Activated naive CD4-positive, alpha-beta T cell treated with anti-CD3 and anti-CD28 coated beads, Interleukin-2, amount 50 U/mL, for 16 hours (primary cell): ENCODE data around the gene ANAPC16.
"Not testable (repeated sequence)": the region's sequence is repeated elsewhere in the genome, so short reads cannot be mapped to it uniquely, and the experiment has no call there.

Experiments
- DNase-seq: peaks from one replicate; pipeline ENCODE4 v3.0.0-alpha.2; 2020

Gene ANAPC16

DNA sequence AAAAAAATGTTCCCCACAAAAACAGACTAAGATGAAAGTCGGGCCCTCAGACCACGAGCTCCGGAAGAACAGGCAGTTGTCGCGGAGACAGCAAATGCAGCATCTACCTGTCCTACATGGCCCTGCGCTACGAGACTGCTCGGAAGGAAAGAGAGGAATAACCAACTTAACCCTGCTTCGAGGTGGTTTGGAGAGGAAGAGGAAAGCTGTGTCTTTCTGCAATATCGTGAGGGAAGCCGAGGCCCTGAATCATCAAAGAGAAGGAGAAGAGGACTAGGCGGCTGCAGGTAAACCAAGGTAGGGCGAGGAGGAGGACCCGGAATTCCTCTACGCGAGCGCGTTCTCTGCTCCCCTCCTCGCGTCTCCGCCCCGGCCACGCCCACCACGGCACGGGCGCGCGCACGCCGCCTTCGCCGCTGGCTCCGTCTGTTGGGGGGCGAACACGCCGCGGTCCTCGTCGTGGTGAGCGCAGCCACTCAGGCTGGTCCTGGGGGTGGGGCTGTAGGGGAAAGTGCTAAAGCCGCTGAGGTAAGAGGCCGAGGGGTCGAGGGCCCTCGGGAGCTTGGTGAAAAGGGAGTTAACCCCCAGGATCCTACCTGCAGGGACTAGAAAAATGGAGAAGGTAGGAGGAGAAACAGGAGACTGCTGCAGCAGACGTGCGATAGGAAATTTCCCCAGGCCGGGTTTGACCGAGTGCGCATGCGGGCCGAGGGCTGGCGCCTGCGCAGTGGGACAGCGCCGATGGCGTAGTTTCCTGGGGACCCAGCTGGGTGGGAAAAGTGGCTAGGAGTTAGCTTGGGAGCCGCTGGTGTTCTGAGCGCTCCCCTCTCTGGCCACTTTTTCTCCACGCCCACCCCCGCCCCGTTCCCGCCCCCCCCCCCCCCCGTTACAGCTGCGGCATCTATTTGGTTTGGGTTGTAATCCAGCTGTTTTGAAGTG is at the start of gene ANAPC16, which contains the start of gene ASCC1:
Gene ANAPC16, plus strand, starts transcription at position 402 of the 939 bp plus-strand sequence. CDS start 7,903 bp downstream, outside the sequence.
Gene ASCC1, minus strand, starts transcription at position 666 of the 939 bp plus-strand sequence. CDS start 2,978 bp downstream, outside the sequence.
- DNase-seq: peak; percentile 97

DNA sequence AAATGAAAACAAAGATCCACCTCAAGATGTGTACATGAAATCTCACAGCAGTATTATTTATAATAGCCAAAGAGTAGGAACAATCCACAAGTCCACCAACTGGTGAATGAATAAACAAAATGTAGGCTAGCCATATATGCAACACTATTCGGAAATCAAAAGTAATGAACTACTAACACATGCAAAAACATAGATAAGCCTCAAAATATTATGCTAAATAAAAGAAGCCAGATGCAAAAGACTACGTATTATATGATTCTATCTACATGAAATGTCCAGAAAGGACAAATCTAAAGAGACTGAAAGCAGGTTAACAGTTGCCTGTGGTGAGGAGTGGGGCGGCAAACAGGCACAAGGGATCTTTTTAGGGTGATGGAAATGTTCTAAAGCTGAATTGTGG is 48.7 kb upstream of the ANAPC16 start:
- DNase-seq: no peak

DNA sequence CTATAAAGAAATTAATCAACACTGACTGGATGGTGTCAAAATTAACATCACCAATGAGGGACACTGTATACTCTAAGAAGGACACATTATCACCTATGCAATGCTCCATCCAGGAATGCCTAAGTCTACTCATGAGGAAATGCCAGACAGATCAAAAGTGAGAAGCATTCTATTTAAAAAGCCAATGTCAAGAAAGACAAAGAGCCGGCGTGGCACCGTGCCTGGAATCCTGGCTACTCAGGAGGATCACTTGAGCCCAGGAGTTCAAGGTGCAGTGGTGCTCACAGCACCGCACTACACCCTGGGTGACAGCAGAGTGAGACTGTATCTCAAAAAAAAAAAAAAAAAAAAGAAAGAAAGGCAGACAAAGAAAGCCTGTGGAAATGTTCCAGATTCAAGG is 45.5 kb upstream of the ANAPC16 start:
- no peak for DNase-seq

DNA sequence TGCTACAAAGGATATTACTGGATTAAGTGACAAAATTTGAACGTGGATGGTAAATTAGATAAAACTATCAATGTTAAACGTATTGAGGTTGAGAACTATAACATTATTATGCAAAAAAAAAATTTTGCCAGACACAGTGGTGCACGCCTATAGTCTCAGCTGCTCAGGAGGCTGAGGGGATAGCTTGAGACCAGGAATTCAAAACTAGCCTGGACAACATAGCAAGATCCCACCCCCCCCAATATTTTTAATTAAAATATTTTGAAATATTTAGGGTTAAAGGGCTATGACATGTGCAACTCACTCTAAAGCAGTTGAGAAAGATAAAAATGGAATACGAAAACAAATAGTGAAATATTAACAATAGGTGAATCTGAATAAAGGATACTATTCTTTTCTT is 45.1 kb upstream of the ANAPC16 start:
- no peak for DNase-seq

DNA sequence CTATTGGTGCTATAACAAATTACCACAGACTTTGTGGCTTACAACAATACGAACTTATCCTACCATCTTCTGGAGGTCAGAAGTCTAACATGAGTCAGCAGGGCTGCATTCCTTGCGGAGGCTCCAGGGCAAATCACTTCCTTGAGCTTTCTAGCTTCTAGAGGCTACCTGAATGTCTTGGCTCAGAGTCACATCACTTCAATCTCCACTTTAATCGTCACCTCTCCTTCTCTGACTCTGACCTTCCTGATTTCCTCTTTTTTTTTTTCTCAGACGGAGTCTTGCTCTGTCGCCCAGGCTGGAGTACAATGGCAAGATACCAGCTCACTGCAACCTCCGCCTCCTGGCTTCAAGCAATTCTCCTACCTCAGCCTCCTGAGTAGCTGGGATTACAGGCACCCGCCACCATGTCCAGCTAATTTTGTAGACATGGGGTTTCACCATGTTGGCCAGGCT is 44.6 kb upstream of the ANAPC16 start:
- DNase-seq: no peak

DNA sequence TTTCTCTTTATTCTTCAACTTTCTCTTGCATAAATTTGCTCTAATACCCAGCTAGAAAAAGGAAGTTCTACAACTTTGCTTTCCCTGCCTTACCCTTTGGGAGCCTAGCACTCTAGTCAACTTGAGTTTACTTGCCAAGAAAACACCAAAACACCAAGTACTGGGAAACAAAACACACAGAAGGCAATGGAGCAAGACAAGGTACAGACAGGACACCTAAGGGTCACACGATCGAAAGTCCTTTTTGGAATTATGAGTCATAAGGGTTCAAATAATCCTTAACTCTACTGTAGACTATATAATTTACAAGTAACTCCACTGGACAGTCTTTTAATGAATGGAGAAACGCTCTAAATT is 42.6 kb upstream of the ANAPC16 start:
- DNase-seq: no peak

DNA sequence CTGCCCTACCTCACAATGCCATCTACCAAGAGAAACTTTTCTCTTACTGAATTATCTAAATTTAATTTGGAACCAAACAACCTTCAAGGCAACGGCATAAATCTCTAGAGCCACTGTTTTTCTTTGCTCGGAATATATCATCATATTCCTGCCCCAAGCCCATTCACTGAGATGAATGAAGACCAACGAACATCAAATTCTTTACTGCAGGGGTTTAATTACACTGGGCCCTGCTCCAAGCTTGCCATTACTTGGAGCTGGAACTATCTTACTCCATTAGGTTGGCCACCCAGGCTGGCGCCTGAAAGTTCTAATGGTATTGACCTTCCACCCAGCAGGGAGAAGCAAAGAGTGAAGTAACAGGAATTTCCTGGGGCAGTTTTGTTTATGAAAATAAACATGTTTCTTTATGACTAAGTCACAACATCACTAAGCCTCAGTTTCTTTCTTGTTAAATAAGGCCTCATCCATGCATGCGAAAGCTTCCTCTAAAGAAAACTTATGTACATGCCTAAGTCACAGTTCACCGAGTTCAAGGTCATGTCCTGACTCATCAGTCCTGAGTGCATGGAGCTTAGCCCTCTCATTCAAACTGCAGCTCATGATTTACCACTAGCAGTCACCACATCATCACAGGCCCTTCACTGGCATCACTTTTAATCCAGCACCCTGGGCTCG is 42.1 kb upstream of the ANAPC16 start:
- no peak for DNase-seq

DNA sequence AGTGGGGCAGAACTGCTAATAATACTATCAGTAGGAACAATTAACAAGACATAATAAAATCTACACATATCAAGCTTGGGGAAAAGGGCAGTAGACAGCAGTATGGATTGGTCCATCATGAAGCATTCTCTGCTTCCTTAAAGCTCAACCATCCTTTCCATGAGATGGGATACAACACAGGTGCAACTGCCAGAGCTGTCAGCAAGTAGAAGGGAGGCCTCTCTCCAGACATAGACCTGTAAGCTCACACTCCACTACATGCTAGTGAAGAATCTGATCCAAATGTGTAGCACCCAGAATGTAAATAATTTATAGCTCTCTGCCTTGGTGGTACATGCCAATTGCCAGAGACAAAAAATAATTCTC is 41.5 kb upstream of the ANAPC16 start:
- DNase-seq: no peak

DNA sequence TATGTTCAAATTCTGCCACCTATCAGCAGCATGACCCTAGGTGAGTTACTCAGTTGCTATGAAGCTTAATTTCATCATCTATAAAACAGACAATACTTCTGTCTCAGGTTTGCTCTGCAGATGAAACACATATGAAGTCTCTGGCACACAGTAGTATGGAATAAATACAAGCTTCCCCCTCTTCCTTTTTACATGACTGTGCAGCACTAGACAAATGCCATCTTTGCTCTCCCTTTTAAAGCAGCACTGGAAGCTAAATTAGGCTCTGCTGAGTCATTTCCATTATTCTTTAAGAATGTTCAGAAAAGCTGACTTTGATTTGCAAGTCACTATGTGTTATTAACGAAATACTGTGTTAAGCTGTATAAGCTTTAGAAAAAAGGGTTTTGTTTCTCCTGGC is 40.7 kb upstream of the ANAPC16 start:
- no peak for DNase-seq

DNA sequence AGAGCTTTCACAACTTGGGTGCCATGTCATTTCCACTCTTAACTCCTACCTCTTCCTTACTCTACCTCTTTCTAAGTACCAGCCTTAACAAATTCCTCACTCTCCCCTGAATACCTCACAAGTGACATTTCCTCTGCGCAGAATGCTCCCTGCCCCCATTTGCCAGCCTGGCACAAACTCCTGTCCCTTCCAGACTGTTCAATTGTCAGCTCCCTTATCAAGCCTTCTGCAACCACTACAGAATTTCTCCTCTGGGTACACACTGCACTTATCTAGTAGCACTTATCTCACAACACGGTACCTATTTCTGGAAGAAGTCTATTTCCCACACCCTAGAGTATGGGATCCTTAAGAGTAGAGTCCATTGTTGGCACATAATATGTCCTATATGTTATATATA is 39.1 kb upstream of the ANAPC16 start:
- DNase-seq: no peak

DNA sequence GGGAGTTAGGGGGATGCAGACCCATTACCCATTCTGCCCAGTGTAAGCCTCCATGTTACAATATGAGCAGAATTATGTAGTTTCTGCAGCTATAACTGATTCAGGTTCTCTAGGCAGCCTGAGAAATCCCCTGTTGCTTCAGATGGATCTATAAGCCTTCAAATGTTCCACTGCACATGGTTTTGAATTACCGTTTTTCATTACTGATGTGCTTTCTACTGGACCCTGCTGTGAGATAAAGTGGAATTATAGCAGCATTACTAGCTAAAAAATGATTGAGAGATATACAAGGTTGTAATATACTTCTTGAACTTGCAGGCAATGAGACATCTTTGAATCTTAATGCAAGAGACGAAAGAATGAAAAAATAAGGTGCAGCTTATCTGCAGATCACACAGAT is 38.4 kb upstream of the ANAPC16 start:
- no peak for DNase-seq

DNA sequence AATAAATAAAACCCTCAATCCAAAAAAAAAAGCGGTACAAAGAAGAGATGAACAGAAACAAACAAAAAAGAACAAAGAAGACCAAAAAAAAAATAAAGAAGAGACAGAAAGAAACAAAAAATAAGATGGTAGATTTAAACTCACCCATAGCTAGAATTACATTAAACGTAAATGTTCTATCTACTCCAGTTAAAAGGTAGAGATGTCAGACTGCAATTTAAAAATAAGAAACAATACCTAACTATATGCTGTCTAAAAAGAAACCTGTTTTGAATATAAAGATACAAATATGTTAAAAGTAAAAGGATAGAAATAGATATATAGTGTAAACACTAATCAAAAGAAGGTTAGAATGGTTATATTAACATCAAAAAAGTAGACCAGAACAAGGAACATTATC is 31.7 kb upstream of the ANAPC16 start:
- DNase-seq: no peak

DNA sequence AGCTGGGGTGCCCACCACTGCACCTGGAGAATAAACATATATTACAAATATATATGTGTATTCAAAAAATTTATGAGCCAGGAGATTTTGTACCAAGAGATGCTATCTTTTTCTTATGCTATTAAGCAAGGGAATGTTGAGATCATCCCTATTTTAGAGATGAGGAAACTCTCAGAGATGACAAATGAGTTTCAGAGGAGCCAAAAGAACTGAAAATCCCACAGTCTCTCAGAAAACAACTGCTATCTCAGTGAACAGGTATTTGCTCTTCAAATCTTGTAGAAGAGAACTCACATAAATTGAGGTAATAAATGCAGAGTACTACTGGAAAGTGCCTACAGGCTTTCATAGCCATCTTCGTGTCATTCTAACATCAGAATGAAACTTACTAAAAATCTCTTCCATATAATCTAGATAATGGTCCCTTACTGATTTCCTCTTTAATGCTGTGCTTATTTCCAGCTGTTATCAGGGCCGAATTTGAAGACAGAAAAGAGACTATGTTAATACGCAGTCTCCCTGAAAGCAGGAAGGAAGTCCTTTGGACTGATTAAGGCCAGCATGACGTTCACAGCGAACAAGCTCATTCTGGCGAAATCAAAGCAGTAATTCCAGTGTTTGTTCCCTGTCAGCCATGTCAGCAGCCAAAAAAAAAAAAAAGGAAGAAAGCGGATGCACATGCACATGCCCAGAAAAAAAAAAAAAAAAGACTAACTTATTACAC is 29.4 kb upstream of the ANAPC16 start:
- no peak for DNase-seq

DNA sequence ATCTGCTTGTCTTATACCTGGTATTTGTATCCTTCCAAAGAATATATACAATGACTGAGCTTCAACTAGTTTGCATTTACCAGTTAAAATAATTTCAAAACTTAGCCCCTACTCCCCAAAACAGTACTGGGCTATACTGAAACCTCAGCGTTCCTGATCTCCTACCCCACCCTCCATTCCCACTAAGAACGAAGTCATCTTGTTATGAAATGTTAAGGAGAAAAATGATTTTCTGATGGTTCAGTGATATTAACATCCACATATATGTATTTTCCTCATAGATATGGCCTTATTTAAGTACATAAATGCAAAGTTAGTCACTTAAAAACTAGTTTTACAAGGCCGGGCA is 28.9 kb upstream of the ANAPC16 start:
- no peak for DNase-seq

DNA sequence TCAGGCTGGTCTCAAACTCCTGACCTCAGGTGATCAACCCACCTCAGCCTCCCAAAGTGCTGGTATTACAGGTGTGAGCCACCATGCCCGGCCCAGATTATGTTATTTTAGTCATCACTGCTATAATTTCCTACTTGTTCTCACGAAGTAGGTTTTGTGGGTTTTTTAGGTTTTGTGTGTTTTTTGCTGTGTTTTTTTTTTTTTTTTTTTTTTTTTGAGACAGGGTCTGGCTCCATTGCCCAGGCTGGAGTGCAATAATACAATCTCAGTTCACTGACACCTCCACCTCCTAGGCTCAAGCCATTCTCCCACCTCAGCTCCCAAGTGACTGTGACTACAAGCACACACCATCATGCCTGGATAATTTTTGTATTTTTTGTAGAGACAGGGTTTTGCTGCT is 20.9 kb upstream of the ANAPC16 start:
- DNase-seq: no peak

DNA sequence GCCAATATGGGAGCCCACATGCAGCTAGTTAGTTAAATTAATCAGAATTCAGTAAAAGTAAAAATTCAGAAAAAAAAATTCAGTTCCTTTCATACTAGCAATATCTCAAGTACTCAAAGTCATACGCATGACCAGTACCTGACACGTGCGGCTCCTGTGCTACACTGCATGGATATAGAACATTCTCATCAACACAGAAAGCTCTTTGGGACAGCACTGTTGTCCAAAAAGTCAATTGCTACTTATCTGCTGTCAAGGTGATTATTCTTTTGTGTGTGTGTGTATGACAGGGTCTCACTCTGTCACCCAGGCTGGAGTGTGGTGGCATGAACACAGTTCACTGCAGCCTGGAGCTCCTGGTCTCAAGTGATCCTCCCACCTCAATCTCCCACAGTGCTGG is 14.9 kb upstream of the ANAPC16 start:
- DNase-seq: no peak

DNA sequence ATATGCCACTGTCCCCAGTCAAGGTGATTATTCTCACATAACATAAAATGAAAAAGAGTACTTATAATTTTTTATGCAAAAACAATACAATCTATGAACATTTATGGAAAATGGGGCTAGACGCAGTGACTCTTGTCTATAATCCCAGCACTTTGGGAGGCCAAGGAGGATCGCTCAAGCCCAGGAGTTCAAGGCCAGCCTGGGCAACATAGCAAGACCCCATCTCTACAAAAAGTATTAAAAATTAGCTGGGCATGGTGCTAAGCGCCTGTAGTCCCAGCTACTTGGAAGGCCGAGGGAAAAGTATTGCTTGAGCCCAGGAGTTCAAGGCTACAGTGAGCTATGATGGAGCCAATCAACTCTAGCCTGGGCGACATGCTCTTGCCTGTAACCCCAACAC is 14.5 kb upstream of the ANAPC16 start:
- no peak for DNase-seq

DNA sequence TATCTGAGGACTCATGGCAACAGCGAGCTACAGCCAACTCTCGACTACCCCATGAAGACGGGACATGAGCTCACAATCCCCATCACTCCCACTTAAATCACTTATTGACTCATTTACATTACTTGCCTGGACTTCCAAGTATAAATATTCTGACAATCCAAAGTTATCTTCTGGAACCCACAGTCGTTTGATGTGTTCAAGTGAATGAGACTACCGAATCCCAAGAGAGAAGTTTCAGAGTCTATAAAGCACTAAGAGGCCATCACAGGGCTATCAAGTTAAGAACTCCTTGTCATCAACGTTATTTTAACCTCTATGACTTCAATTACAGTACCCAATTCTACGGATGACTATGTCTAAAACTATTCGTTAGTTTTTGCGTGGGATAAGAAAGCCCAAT is 11.5 kb upstream of the ANAPC16 start:
- DNase-seq: no peak

DNA sequence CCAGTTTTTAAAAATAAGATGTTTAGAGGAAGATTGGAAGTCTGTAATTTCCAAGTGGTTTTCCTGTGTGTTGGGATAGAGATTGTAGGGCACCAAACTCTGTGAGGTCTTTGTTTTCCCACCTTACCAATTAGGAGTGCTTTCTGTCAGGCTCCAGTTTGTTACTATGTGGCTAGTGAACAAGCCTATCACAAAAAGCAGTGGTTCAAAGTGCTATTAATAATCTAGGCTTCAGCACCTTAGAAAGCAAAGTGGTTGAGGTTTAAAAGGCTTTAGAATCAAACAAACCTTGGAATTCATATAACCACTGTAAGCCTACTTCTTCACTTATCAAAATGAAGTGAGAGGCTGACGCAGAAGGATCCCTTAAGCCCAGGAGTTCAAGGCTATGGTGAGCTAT is 11.1 kb upstream of the ANAPC16 start:
- no peak for DNase-seq

DNA sequence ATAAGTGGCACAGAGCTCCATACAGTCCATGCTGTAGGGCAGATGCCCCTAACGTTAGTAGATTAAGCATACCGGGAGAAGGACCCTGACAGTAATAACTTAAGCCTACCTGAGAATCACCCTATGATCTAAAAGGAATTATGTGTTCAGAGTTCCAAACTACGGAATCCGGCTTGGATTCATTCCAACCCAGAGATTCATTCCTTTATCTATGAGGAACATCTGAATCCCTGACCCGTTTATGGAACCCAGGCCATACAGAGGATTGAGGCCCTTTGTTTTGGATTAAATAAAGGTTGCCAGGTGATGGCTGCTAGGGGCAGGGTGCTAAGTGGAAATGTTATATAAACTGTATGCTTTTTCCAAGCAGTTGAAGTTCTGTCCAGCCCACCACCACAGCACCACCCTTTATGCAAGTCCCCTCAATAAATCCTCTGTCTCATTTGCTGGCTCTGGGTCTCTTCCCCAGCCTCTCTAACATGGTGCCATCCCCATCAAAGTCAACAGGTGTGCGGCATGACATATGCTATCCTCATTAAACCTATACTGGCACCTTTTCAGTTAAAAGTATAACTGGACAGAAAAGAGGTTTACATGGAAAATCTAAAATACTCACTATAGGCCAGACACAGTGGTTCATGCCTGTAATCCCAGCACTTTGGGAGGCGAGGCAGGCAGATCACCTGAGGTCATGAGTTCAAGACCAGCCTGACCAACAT is 9.1 kb upstream of the ANAPC16 start:
- no peak for DNase-seq

DNA sequence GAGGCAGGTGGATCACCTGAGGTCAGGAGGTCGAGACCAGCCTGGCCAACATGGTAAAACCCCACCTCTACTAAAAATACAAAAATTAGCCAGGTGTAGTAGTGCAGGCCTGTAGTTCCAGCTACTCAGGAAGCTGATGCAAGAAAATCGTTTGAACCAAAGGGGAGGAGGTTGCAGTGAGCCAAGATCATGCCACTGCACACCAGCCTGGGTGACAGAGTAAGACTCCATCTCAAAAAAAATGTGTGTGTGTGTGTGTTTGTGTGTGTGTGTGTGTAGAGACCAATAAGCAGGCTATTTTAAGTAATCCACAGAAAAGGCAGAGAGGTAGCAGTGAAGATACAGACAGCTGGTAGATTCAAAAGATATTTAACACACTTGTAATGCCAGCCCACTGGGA is 7.3 kb upstream of the ANAPC16 start:
- DNase-seq: not testable (repeated sequence)

DNA sequence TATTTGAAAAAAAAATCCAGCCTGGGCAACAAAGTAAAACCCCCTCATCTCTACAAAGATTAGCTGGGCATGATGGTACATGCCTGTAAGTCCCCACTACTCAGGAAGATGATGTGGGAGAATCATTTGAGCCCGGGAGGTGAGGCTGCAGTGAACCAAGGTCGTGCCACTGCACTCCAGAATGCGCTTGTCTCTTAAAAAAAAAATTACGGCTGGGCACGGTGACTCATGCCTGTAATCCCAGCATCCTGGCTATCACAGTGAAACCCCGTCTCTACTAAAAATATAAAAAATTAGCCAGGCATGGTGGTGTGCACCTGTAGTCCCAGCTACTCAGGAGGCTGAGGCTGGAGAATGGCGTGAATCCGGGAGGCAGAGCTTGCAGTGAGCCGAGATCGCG is 4.4 kb upstream of the ANAPC16 start:
- not testable (repeated sequence) for DNase-seq

DNA sequence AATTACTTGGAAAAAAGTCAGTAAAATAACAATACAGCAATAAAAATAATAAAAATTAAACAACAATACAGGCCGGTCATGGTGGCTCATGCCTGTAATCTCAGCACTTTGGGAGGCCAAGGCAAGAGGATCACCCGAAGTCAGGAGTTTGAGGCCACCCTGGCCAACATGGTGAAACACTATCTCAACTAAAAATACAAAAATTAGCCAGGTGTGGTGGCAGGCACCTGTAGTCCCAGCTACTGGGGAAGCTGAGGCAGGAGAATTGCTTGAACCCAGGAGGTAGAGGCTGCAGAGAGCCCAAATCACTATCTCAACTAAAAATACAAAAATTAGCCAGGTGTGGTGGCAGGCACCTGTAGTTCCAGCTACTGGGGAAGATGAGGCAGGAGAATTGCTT is 4.0 kb upstream of the ANAPC16 start:
- not testable (repeated sequence) for DNase-seq
